ENCODE measurements around the gene NUP210L. TPM values are rescaled to one million over a fixed set of nuclear protein-coding genes. Genes with fewer than 3 reads are reported as not detected.
"Not testable (repeated sequence)": the region's sequence is repeated elsewhere in the genome, so short reads cannot be mapped to it uniquely, and the experiment has no call there.

The NUP210L gene
- total and polyA plus RNA-seq, 3 experiments from 2014 or later, result 0.06 to 0.09 TPM; not detected in 1

DNA sequence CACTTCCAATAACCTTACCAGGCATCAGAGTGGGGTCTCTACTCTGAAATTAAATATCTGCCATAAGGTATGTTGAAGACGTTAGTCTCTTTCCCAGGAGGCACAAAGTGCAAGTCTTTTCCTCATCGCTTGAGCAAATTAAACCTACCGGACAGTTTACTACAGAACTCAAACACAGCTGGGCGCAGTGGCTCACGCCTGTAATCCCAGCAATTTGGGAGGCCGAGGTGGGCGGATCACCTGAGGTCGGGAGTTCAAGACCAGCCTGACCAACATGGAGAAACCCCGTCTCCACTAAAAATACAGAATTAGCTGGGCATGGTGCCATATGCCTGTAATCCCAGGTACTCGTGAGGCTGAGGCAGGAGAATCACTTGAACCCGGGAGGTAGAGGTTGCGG lies 175.8 kb downstream of the NUP210L start:
- H3K27me3 ChIP-seq (ENCODE audit: insufficient read depth, low read length, poor library complexity, severe bottlenecking); H3K9me3 Mint-ChIP-seq; DNase-seq; H3K4me3 ChIP-seq (ENCODE audit: low read length); H3K27me3 Mint-ChIP-seq; H3K9me3 ChIP-seq (ENCODE audit: low read length): not testable (repeated sequence)
- POLR2A ChIA-PET, result interaction anchor here (3.0 to 5.1 kb wide), 2 partner anchors 12 kb away, joined by 40 to 58 read pairs; partner anchors contain the start of genes CREB3L4 and RPS27
- peak overlapping the region in 4 of 8 donors; percentile 81 to 96 (median 86) for H3K27ac Mint-ChIP-seq
- Histone ChIP-seq H3K27ac (ENCODE audit: low read depth, low read length) (peak overlapping the region; percentile 88), H3K4me1 (ENCODE audit: insufficient read depth, low read length) (peaks cover 18% of the 10 kb centered on the region), H3K36me3 (ENCODE audit: insufficient read depth, low read length) (peaks cover 18% of the 10 kb centered on the region)
- CTCF ChIA-PET, result interaction anchor here (3.5 to 5.5 kb wide), 3 partner anchors 8 to 33 kb away, joined by 21 to 40 read pairs (median 37); partner anchors contain the start of genes CREB3L4, DENND4B and RAB13
- H3K36me3 Mint-ChIP-seq, result peaks cover 0 to 34% (median 6%) of the 10 kb centered on the region in 3 donors
- peaks cover 28 to 35% (median 28%) of the 10 kb centered on the region in 3 donors for H3K4me1 Mint-ChIP-seq
- peak overlapping the region in 6 of 7 donors; percentile 56 to 98 (median 98) for H3K4me3 Mint-ChIP-seq

- Mint-ChIP-seq H3K27me3 (peaks cover 0 to 3% of the 10 kb centered on the region in 2 donors), H3K9me3 (no peaks in the 10 kb centered on the region), H3K27ac (peak overlapping the region; percentile 88 to 100 (median 95)), H3K36me3 (peaks cover 0 to 41% (median 7%) of the 10 kb centered on the region in 3 donors), H3K4me3 (peak overlapping the region; percentile 91 to 99 (median 98)), H3K4me1 (peaks cover 28 to 37% (median 29%) of the 10 kb centered on the region in 3 donors)
- CTCF ChIA-PET, result interaction anchor here (1.3 to 5.5 kb wide), 7 partner anchors 9 to 181 kb away, joined by 4 to 40 read pairs (median 6); partner anchors contain the start of genes CREB3L4, CRTC2, DENND4B and RAB13
- Histone ChIP-seq H3K4me3 (ENCODE audit: low read length) (peak overlapping the region; percentile 93), H3K27me3 (ENCODE audit: insufficient read depth, low read length, poor library complexity, severe bottlenecking) (no peaks in the 10 kb centered on the region), H3K36me3 (ENCODE audit: insufficient read depth, low read length) (peaks cover 25% of the 10 kb centered on the region), H3K27ac (ENCODE audit: low read depth, low read length) (peak overlapping the region; percentile 88), H3K9me3 (ENCODE audit: low read length) (no peaks in the 10 kb centered on the region), H3K4me1 (ENCODE audit: insufficient read depth, low read length) (peaks cover 18% of the 10 kb centered on the region)
- no peak for DNase-seq
- POLR2A ChIA-PET, result interaction anchor here (0.8 to 5.1 kb wide), 8 partner anchors 8 to 307 kb away, joined by 3 to 58 read pairs (median 11); partner anchors contain the start of genes CREB3L4, DENND4B, GATAD2B and RAB13
Observed at GRCh38 chr1:153978274-153978909, 176.5 kb downstream of the NUP210L start.

DNA sequence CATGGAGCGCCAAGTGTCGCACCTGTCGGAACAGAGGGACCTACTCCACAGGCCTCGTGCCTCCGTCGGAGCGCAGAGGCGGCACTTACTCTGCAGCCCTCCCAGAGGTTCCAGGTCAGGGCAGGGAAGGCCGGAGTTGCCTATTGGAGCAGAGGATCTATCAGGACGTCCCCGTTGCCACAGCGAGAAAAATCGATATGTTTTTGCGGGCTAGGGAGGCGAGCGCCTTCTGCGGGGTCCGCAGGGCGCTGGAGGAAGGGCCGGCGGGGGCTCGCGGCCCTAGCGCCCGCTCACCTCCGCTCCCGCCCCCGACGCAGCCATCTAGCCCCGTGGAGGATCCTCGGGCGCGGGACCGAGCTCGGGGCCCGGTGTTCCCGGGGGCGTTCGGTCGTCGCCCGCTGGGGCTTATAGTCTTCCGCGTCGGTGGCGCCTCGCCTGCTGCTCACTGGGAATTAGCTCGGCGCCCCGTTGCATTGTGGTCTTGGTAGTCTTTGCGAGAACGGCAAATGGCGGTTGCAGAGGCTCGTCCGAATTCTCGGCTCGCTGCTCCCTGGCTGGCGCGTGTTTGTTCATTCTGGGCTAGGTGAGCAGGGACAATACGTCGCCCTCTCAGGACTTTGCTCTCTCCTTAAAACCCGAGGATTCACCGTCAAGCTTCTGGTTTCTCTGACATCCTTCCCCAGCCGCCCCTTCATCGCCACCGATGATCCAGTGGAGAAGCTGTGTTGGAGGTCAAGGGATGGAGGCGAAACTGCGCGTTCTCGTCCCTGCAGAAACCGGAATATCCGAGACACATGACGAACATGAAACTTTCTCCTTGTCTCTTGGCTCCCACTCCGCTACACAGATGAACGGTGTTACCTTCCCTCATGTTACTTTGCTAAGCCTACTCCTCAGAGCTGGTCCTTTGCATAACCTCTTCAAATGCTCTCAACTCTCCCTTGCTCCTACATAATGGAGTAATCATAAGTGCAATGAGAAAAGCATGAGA lies 177.3 kb downstream of the NUP210L start, which contains the start of gene JTB:
TSS of gene JTB (minus strand) at position 425 of the 991 bp plus-strand sequence. CDS start at position 3, 422 bp downstream.
- DNase-seq, result peak; percentile 74 to 90 (median 81)
- ChIA-PET POLR2A (interaction anchor here (0.5 to 5.1 kb wide), 16 partner anchors 9 to 1586 kb away, joined by 3 to 58 read pairs (median 4); partner anchors contain the start of genes CREB3L4, CRTC2, DENND4B and GATAD2B), CTCF (interaction anchor here (1.2 to 5.5 kb wide), 9 partner anchors 9 to 406 kb away, joined by 3 to 40 read pairs (median 6); partner anchors contain the start of genes CREB3L4, CRTC2, DENND4B and RAB13)
- Histone ChIP-seq H3K36me3 (ENCODE audit: insufficient read depth, low read length) (peaks cover 26% of the 10 kb centered on the region), H3K9me3 (ENCODE audit: low read length) (no peaks in the 10 kb centered on the region), H3K27ac (ENCODE audit: low read depth, low read length) (peak within 1 kb of the TSS; percentile 88), H3K27me3 (ENCODE audit: insufficient read depth, low read length, poor library complexity, severe bottlenecking) (no peaks in the 10 kb centered on the region), H3K4me3 (ENCODE audit: low read length) (peak within 1 kb of the TSS; percentile 93), H3K4me1 (ENCODE audit: insufficient read depth, low read length) (peaks cover 18% of the 10 kb centered on the region)
- H3K4me1 Mint-ChIP-seq, result peaks cover 28 to 39% (median 30%) of the 10 kb centered on the region in 3 donors
- H3K9me3 Mint-ChIP-seq, result no peaks in the 10 kb centered on the region
- H3K4me3 Mint-ChIP-seq, result peak within 1 kb of the TSS; percentile 91 to 99 (median 98)
- peaks cover 0 to 50% (median 10%) of the 10 kb centered on the region in 3 donors for H3K36me3 Mint-ChIP-seq
- peak within 1 kb of the TSS; percentile 88 to 100 (median 96) for H3K27ac Mint-ChIP-seq
- peaks cover 0 to 1% of the 10 kb centered on the region in 2 donors for H3K27me3 Mint-ChIP-seq

- H3K27ac Mint-ChIP-seq, result peak overlapping the region; percentile 88 to 99 (median 96)
- Histone ChIP-seq H3K9me3 (ENCODE audit: low read length) (no peaks in the 10 kb centered on the region), H3K36me3 (ENCODE audit: insufficient read depth, low read length) (peaks cover 26% of the 10 kb centered on the region), H3K27me3 (ENCODE audit: insufficient read depth, low read length, poor library complexity, severe bottlenecking) (no peaks in the 10 kb centered on the region), H3K4me1 (ENCODE audit: insufficient read depth, low read length) (peaks cover 18% of the 10 kb centered on the region), H3K4me3 (ENCODE audit: low read length) (peak overlapping the region; percentile 93), H3K27ac (ENCODE audit: low read depth, low read length) (peak overlapping the region; percentile 88)
- peaks cover 31 to 46% (median 33%) of the 10 kb centered on the region in 3 donors for H3K4me1 Mint-ChIP-seq
- POLR2A ChIA-PET, result interaction anchor here (1.0 to 5.1 kb wide), 13 partner anchors 10 to 193 kb away, joined by 3 to 58 read pairs (median 5); partner anchors contain the start of genes CREB3L4, CRTC2, DENND4B and GATAD2B
- no peaks in the 10 kb centered on the region for H3K9me3 Mint-ChIP-seq
- peak overlapping the region; percentile 91 to 99 (median 98) for H3K4me3 Mint-ChIP-seq
- CTCF ChIA-PET, result interaction anchor here (1.2 to 5.5 kb wide), 8 partner anchors 9 to 405 kb away, joined by 3 to 40 read pairs (median 8); partner anchors contain the start of genes CREB3L4, CRTC2, DENND4B and RAB13
- DNase-seq, result no peak
- peaks cover 0 to 1% of the 10 kb centered on the region in 2 donors for H3K27me3 Mint-ChIP-seq
- peaks cover 0 to 51% (median 10%) of the 10 kb centered on the region in 3 donors for H3K36me3 Mint-ChIP-seq
Observed at GRCh38 chr1:153976819-153977249, 178.0 kb downstream of the NUP210L start.

GRCh38 chr1:153973525-153973924 lies 181.3 kb downstream of the NUP210L start:
- peak overlapping the region in 1 of 7 donors; percentile 84 for H3K4me3 Mint-ChIP-seq
- H3K27me3 Mint-ChIP-seq, result no peaks in the 10 kb centered on the region
- Histone ChIP-seq H3K27ac (ENCODE audit: low read depth, low read length) (no peak overlapping the region), H3K36me3 (ENCODE audit: insufficient read depth, low read length) (peaks cover 26% of the 10 kb centered on the region), H3K4me3 (ENCODE audit: low read length) (no peak overlapping the region), H3K4me1 (ENCODE audit: insufficient read depth, low read length) (peaks cover 17% of the 10 kb centered on the region), H3K9me3 (ENCODE audit: low read length) (no peaks in the 10 kb centered on the region), H3K27me3 (ENCODE audit: insufficient read depth, low read length, poor library complexity, severe bottlenecking) (no peaks in the 10 kb centered on the region)
- peak overlapping the region in 5 of 8 donors; percentile 11 to 91 (median 47) for H3K27ac Mint-ChIP-seq
- no peaks in the 10 kb centered on the region for H3K9me3 Mint-ChIP-seq
- H3K4me1 Mint-ChIP-seq, result peaks cover 28 to 52% (median 31%) of the 10 kb centered on the region in 3 donors
- no peak for DNase-seq
- H3K36me3 Mint-ChIP-seq, result peaks cover 0 to 51% (median 10%) of the 10 kb centered on the region in 3 donors
- POLR2A ChIA-PET, result interaction anchor here (0.6 to 1.7 kb wide), 3 partner anchors 10 to 178 kb away, joined by 3 to 4 read pairs (median 3); partner anchors contain the start of genes DENND4B and SLC39A1
- CTCF ChIA-PET, result interaction anchor here (0.6 to 1.8 kb wide), 3 partner anchors 11 to 1350 kb away, joined by 3 to 6 read pairs (median 3); partner anchors contain the start of gene SLC39A1

DNA sequence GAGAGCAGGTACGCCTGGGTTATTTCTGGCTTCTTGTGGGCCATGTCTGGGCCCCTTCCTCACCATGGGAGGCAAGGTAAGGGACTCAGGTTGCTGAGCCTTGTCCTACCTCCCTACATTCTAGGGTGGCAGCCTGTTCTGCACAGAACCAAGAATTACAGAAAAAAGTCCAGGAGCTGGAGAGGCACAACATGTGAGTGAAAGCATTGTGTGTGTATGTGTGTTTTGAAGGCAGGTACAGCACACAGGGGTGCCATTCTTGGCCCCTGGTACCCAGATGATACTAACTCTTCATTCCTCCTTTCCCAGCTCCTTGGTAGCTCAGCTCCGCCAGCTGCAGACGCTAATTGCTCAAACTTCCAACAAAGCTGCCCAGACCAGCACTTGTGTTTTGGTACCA lies 181.8 kb downstream of the NUP210L start:
- Histone ChIP-seq H3K36me3 (ENCODE audit: insufficient read depth, low read length) (peaks cover 26% of the 10 kb centered on the region), H3K4me3 (ENCODE audit: low read length) (no peak overlapping the region), H3K27me3 (ENCODE audit: insufficient read depth, low read length, poor library complexity, severe bottlenecking) (no peaks in the 10 kb centered on the region), H3K9me3 (ENCODE audit: low read length) (no peaks in the 10 kb centered on the region), H3K27ac (ENCODE audit: low read depth, low read length) (no peak overlapping the region), H3K4me1 (ENCODE audit: insufficient read depth, low read length) (peaks cover 15% of the 10 kb centered on the region)
- peak overlapping the region in 1 of 7 donors; percentile 84 for H3K4me3 Mint-ChIP-seq
- H3K4me1 Mint-ChIP-seq, result peaks cover 25 to 49% (median 28%) of the 10 kb centered on the region in 3 donors
- H3K27me3 Mint-ChIP-seq, result no peaks in the 10 kb centered on the region
- peaks cover 0 to 51% (median 10%) of the 10 kb centered on the region in 3 donors for H3K36me3 Mint-ChIP-seq
- DNase-seq, result no peak
- H3K9me3 Mint-ChIP-seq, result no peaks in the 10 kb centered on the region
- peak overlapping the region in 5 of 8 donors; percentile 18 to 91 (median 47) for H3K27ac Mint-ChIP-seq
- CTCF ChIA-PET, result interaction anchor here (0.6 to 1.3 kb wide), 2 partner anchors 14 to 1351 kb away, joined by 3 read pairs; no protein-coding TSS in a partner anchor
- POLR2A ChIA-PET, result interaction anchor here (0.6 to 1.7 kb wide), 3 partner anchors 10 to 177 kb away, joined by 3 to 4 read pairs (median 3); partner anchors contain the start of genes DENND4B and SLC39A1
